Measurements from ENCODE around the gene B3GNT7.

B3GNT7 gene

DNA sequence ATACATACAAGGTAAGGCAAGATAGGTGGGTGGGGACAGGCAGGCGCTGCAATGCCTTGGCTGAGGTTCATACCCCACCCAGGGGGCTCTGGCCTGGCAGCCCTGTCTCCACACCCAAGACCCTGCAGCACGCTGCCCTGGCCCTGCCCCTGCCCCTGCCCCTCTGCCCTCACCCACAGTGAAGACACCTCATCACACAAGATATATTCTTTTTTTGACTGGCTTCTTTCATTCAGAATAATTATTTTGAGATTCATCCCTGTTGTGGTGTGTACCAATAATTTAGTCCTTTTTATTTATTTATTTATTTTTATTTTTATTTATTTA, 11.4 kb upstream of the B3GNT7 start:
- TF ChIP-seq FOXP2 (optimal IDR thresholded peaks at IDR 0.05; ENCODE audit: borderline replicate concordance, extremely low read depth, extremely low read length, insufficient read depth) (no peak), POLR2AphosphoS5 (IDR thresholded peaks at IDR 0.05; ENCODE audit: low read depth, low read length) (no peak), TAF1 (IDR thresholded peaks at IDR 0.05; ENCODE audit: borderline replicate concordance, insufficient read depth, low read length) (no peak), SIN3A (IDR thresholded peaks at IDR 0.05; ENCODE audit: borderline replicate concordance, insufficient read depth, low read length) (no peak)
- TF ChIP-seq, protein P1, sequence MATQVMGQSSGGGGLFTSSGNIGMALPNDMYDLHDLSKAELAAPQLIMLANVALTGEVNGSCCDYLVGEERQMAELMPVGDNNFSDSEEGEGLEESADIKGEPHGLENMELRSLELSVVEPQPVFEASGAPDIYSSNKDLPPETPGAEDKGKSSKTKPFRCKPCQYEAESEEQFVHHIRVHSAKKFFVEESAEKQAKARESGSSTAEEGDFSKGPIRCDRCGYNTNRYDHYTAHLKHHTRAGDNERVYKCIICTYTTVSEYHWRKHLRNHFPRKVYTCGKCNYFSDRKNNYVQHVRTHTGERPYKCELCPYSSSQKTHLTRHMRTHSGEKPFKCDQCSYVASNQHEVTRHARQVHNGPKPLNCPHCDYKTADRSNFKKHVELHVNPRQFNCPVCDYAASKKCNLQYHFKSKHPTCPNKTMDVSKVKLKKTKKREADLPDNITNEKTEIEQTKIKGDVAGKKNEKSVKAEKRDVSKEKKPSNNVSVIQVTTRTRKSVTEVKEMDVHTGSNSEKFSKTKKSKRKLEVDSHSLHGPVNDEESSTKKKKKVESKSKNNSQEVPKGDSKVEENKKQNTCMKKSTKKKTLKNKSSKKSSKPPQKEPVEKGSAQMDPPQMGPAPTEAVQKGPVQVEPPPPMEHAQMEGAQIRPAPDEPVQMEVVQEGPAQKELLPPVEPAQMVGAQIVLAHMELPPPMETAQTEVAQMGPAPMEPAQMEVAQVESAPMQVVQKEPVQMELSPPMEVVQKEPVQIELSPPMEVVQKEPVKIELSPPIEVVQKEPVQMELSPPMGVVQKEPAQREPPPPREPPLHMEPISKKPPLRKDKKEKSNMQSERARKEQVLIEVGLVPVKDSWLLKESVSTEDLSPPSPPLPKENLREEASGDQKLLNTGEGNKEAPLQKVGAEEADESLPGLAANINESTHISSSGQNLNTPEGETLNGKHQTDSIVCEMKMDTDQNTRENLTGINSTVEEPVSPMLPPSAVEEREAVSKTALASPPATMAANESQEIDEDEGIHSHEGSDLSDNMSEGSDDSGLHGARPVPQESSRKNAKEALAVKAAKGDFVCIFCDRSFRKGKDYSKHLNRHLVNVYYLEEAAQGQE (IDR thresholded peaks at IDR 0.05; ENCODE audit: insufficient read depth in 1 of 2, low read depth in 2 of 2, low read length in 2 of 2), result no peak

DNA sequence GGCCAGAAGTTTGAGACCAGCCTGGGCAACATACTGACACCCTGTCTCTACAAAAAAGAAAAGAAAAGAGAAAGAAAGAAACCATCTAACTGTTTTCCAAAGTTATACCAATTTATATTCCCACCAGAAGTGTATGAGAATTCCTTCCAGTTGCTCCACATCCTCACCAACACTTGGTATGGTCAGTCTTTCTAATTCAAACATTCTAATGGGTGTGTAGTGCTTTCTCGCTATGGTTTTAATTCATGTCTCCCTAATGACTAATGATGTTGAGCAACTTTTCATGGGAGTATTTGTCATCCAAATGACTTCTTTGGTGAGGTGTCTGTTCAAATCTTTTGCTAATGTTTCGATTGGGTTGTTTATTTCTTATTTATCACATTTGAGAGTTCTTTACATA, 10.5 kb upstream of the B3GNT7 start:
- TF ChIP-seq TAF1 (IDR thresholded peaks at IDR 0.05; ENCODE audit: borderline replicate concordance, insufficient read depth, low read length) (no peak), POLR2AphosphoS5 (IDR thresholded peaks at IDR 0.05; ENCODE audit: low read depth, low read length) (no peak), FOXP2 (optimal IDR thresholded peaks at IDR 0.05; ENCODE audit: borderline replicate concordance, extremely low read depth, extremely low read length, insufficient read depth) (no peak), SIN3A (IDR thresholded peaks at IDR 0.05; ENCODE audit: borderline replicate concordance, insufficient read depth, low read length) (no peak)
- TF ChIP-seq, protein P1 (IDR thresholded peaks at IDR 0.05; ENCODE audit: insufficient read depth in 1 of 2, low read depth in 2 of 2, low read length in 2 of 2), result no peak

DNA sequence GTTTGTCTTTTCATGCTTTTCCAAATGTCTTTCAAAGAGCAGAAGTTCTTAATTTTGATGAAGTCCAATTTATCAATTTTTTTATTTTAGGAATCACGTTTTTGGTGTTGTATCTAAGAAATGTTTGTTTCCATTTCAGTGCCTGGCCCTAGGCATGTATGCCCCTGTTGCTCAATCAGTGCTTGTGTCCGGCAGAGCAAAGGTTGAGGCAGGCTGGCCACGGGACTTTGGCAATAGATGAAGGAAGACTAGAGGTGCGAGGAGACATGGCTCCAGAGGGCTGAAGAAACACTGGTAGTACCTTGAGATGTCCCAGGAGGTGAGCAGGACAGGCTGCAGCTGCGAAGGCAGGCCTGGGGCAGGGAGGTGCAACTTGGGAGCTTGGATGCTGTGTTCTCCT, 10.1 kb upstream of the B3GNT7 start:
- TF ChIP-seq, protein P1 (IDR thresholded peaks at IDR 0.05; ENCODE audit: insufficient read depth in 1 of 2, low read depth in 2 of 2, low read length in 2 of 2), result no peak
- TF ChIP-seq POLR2AphosphoS5 (IDR thresholded peaks at IDR 0.05; ENCODE audit: low read depth, low read length), result no peak
- TF ChIP-seq SIN3A (IDR thresholded peaks at IDR 0.05; ENCODE audit: borderline replicate concordance, insufficient read depth, low read length), result no peak
- no peak for TF ChIP-seq FOXP2 (optimal IDR thresholded peaks at IDR 0.05; ENCODE audit: borderline replicate concordance, extremely low read depth, extremely low read length, insufficient read depth)
- TF ChIP-seq TAF1 (IDR thresholded peaks at IDR 0.05; ENCODE audit: borderline replicate concordance, insufficient read depth, low read length), result no peak

DNA sequence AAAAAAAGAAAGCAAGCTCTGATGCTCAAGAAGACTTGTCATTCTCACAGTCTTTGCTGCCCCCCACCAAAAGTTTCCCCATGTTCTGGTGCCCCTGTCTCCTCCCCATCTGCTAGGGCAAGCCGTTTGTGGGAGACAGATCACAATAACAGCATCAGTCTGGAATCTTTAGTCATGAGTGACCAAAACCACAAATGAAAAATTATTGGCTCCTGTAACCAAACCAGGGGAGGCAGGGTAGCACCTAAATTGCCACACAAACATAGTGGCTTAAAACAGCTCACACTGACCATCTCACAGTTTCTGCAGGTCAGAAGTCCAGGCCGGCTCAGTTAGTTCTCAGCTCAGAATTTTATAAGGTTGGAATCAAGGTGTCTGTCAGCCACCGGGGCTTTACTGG, 9.1 kb upstream of the B3GNT7 start:
- TF ChIP-seq TAF1 (IDR thresholded peaks at IDR 0.05; ENCODE audit: borderline replicate concordance, insufficient read depth, low read length), result no peak
- TF ChIP-seq, protein P1 (IDR thresholded peaks at IDR 0.05; ENCODE audit: insufficient read depth in 1 of 2, low read depth in 2 of 2, low read length in 2 of 2), result no peak
- TF ChIP-seq FOXP2 (optimal IDR thresholded peaks at IDR 0.05; ENCODE audit: borderline replicate concordance, extremely low read depth, extremely low read length, insufficient read depth), result no peak
- no peak for TF ChIP-seq POLR2AphosphoS5 (IDR thresholded peaks at IDR 0.05; ENCODE audit: low read depth, low read length)
- no peak for TF ChIP-seq SIN3A (IDR thresholded peaks at IDR 0.05; ENCODE audit: borderline replicate concordance, insufficient read depth, low read length)
